ENCODE results near the gene CTNNBL1.
"Not testable (repeated sequence)": the region's sequence is repeated elsewhere in the genome, so short reads cannot be mapped to it uniquely, and the experiment has no call there.

Gene CTNNBL1

DNA sequence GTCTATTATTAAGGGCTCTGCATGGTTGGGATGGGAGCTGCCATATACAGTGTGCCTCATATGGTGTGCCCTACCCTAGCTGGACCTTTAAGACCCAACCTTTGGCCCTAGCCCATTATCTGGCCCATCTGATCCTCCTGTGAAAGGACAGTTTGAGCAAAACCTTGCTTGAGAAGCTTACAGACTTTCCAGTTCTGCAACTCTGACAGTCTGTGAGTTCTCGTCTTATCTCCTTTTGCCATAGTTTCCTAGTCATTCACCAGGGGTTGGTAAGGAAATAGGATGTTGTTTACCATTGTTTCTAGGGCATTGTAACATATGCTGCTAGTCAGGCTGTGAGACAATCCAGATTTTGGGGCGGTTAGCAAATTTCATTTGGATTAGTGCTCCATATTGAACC, 17.2 kb downstream of the CTNNBL1 start:
- DNase-seq (ENCODE audit: low read depth), result no peak

DNA sequence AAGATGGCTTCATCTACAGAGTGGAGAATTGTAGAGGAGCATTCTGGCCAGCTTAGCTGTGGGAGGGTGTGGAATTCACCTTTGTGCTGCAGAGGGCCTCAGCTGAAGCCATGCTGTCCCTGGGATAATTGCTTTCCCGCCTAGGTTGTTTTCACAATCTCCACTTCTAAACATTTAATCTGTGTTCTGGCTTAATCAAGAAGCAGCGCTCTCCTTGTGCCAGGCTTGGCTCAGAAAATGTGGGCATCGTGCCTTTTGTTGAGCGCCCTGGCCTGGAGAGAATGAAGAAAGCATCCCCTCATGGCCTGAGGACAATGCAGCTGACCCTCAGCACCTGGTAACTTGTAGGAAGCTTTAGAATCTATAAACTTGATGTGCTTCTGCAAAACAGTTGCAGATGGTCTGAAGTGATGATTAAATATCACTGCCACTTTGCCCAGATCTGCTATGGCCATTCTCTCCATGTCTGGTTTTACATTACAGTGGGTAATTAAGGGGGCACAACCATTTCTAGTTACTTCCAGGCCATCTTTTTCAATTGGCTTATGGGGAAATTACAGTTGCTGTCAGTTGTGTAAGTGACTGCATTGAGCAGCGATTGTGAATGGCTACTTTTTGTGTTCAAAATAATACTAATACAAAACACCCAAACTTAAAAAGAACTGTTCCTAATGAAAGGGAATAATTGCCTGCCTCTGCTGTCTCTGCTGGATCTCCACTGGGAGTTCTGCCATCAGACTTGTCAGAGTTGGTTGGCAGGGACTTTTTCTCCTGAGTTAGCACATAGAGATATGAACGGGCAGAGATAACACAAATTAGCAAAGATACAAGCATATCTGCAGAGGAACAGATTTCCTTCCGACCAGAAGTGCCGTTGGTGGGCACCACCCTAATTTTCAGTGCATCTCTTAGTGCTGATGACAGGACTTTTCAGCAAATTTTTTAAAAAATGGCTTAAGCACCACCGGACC, 18.4 kb downstream of the CTNNBL1 start:
- DNase-seq (ENCODE audit: low read depth), result no peak

DNA sequence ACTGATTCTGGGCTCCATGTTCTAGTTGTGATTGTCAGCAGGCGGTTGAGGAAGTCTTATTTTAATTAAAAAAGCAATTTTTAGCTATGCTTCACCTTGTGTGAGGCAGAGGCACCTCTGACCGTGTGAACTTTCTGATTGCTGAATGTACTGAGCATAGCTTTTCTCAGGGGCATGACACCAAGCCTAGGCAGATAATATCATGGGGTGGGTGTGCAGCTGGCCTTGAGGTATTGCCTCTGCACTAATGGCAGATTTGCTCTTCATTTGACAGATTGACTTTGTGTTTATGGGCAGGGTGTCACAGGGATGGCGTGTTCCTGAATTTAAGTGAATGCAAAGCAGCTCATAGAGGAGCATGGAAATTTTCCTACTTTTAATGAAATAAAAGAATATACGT, 19.6 kb downstream of the CTNNBL1 start:
- DNase-seq (ENCODE audit: low read depth), result no peak

DNA sequence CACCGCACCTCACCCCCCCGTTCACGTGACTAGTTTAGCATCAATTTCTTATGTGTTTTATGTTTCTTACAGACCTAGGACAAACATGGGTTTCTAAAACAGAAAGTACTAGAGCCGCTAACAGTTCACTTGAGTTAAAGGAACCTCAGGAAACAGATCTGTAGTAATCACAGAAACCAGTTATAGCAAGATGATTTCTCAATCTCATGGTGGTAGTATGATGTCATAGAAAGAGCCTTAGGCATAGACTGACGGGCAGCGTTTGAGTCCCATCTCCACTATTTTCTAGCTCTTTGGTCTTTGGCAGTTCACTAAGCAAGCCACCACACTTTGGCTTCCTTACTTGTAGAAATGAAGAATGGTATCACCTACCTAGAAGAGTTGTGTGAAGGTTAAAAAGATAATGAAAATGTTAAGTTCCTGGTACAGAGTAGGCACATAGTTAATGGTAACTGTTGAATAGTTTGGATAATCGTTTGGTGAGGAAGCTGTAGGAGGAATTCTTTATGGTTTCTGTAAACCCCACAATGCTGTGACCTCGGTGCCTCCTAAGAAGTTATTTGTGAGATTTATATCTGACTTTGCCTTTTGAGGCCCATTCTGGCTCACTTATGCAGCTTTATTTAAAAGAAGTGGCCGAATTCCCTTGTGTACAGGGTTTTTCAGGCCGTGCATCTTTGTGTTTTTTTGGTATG, 21.3 kb downstream of the CTNNBL1 start:
- no peak for DNase-seq (ENCODE audit: low read depth)

DNA sequence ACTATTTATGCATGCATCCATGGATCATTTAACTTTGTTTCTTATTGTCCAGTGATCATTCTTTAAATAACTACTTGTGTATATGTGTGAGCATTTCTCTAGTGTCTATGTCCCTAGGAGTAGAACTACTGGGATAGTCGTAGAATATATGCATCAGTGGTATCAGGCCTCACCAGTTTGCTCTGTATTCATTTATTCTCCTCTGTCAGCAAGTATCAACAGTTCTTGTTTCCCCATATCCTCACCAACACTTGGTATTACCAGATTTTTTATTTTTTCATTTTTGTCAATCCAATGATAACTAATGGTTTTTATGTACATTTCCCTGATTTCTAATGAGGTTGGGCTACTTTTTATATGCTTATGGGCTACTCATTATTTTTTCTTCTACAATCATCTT, 27.9 kb downstream of the CTNNBL1 start:
- no peak for DNase-seq (ENCODE audit: low read depth)

DNA sequence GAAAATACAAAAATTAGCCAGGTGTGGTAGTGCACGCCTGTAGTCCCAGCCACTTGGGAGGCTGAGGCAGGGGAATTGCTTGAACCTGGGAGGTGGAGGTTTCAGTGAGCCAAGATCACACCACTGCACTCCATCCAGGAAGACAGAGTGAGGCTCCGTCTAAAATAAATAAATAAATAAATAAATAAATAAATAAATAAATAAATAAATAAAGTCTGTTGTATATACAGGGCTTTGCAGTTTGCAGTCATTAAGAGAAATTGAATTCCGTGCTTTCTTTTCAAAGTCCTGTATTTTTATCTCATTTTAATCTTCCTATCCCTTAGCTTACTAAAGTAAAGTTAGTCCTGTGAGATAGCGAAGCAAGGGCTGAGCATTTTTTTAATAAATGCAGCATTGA, 28.5 kb downstream of the CTNNBL1 start:
- DNase-seq (ENCODE audit: low read depth), result not testable (repeated sequence)

DNA sequence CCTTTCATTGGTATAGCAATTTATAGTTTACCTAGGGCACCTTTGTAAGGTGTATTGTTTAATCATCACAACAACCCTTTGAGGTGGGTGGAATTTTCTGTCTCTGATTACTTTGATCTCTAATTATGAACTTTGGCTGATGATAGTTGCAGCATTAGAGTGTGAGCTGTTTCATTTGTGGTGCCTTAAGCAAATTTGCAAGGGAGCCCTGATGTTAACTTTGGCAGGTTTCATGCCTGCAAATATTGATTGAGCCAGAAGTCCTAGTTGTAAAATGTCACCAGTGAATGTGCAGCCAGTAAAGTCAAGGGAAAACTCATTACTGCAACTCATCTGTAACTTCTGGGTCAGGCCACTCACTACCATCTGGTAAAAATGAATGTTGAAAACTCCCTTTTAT, 29.8 kb downstream of the CTNNBL1 start:
- no peak for DNase-seq (ENCODE audit: low read depth)

DNA sequence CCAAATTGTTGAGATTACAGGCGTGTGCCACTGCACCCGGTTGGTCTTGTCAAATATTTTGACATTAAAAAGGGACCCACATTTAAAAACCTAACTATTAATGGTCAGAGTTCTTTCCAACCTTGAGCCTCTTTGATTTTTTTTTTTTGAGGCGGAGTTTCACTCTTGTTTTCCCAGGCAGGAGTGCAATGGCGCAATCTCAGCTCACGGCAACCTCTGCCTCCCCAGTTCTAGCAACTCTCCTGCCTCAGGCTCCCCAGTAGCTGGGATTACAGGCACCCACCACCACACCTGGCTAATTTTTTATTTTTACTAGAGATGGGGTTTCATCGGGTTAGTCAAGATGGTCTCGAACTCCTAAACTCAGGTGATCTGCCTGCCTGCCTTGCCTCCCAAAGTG, 31.3 kb downstream of the CTNNBL1 start:
- no peak for DNase-seq (ENCODE audit: low read depth)

DNA sequence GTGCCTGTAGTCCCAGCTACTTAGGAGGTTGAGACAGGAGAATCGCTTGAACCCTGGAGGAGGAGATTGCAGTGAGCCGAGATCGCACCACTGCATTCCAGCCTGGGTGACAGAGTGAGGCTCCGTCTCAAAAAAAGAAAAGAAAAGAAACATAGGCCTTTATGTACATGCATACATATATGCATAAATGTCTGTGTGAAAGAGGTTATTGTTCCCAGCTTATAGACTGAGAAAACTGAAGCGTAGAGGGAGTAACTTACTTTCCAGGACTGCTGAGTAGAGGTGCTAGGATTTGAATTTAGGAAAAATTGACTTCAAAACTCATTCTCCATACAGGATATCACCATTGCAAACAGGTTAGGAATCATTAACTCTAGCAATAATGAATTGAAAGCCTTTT, 32.0 kb downstream of the CTNNBL1 start:
- no peak for DNase-seq (ENCODE audit: low read depth)

DNA sequence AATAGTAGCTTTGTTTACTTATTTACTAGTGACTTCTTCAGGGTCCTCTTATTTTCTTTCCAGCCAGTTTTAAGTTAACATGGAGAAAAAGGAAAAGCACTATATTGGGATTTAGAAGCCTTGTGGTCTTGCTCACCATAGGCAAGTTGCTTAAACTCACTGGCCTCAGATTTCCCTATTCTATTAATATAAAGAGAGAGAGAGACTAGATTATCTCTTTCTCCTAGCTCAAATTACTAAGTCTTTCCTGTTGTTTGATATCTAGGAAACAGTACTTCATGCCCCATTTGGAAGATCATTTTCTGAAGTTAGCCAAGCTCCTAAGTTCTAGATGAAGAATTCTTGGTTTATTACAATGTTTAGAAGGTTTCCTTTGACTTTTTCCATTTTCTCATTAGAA, 32.5 kb downstream of the CTNNBL1 start:
- DNase-seq (ENCODE audit: low read depth), result no peak

DNA sequence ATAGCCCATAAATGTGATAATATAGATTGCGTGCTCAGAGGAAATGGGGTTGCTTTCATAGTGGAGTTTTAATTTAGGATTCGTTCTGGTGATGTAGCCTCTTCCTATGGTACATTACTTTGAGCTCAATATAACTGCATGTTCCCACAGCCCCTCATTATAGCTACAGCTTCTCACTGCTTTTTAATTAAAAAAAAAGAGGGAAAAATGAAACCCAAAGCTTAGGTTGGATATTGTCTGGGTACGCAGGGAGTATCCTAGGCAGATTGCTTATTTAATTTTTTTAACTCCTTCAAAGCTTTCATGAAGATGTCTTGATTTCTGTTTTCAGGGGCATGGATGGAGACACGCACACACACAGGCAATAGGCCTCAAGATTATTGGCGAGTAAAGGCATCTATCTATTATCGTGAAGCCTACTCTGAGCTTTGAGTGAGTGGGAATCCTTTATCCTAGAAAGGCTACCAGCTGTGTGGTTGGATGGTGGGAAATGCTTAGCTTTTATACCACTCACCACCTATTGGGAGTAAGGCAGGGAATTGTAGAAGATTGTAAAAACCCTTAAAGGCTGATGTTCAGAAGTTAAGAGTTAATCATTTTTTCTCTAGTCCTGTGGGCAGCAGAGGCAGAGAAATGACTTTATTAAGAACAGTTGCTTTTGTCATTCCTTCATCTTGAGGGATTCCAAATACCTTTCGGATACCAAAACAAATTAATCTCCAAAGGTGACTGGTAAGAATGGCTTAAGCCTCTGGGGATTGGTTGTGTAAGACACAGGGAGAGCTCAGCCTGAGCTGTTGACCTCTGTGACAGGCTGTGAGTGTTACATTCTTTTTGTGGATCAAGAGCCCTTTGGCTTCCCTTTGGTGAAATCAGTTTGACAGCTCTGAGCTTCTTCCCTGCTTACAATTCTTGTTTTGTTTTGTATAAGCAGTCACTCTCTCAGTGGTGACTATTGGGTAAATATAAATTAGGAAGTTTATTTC, 33.4 kb downstream of the CTNNBL1 start:
- no peak for DNase-seq (ENCODE audit: low read depth)

DNA sequence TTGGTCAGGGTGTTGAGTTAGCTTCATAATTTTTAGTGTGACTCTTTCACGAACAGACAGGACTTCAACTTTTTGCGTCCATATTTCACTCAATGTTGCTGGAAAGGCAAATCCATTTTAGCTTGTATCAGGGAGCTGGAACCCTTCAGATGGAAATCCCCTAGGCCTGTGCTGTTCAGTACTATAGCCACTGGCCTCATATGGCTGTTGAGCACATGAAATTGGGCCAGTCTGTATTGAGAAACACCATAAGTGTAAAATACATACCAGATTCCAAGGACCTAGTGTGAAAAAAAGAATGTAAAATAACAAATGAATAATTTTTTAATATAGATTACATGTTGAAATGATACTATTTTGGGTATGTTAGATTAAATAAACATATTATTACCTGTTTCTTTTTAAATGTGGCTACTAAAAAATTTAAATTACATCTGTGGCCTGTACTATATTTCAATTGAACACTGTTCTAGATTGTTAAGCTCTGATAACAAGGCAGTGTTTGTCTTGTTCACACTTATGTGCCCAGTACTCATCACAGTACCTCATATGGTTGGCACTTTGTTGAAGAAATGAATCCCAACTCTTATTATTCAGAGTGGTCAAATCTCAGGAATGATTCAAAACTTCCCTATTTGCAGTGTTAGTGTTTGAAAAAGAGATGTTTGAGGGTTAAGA, 34.3 kb downstream of the CTNNBL1 start:
- no peak for DNase-seq (ENCODE audit: low read depth)

DNA sequence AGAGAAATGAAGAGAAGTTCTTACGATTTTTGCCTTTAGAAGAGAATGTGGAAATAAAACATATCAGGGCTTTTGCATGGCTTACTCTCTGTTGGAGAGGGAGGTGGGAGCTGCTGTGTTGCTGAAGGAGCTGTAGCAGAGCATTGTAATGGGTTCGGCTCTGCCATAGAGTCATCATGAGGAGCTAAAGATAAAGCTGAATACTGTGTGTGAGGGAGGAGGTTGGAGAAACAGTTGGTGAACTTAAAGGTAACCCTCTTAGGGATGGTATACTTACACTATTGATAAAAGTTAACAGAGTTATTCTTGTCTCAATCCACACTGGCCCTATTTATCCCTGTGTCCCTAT, 34.8 kb downstream of the CTNNBL1 start:
- DNase-seq (ENCODE audit: low read depth), result no peak

DNA sequence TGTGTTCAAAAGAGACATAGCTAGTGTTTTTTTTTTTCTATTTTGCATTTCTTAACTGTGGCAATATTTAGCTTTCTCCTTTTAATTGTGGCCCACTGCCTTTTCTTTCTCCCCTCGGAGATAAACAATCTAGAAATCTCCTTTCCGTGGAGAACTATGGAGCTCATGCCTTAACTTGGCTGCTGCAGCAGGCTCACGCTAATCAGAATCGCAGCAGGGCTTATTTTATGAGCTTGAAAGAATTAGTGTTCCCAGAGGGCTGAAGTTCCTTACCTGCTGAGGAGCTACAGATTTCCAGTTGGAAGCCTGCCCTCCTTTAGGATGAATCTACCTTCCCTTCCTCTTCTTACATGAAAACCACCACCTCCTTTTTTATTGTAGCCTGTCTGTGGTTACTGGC, 35.6 kb downstream of the CTNNBL1 start:
- DNase-seq (ENCODE audit: low read depth), result no peak

DNA sequence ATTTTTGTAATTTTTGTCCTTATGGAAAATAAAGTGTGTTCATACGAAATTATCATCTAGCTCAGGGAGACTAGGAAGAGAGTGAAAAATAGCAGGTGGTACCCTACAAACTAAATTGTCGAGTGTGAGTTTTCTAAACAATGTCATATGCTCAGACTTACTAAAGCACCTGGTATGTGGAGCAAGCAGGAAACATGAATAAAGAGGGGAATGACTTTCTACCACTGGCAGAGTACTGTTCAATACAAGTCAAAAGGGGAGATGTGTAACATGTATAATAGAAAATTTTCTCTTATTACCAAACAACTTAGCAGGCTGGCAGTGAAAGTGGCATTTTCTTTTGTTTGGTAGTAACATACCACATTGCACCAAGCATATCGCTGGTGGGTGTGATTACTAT, 36.1 kb downstream of the CTNNBL1 start:
- DNase-seq (ENCODE audit: low read depth), result no peak

DNA sequence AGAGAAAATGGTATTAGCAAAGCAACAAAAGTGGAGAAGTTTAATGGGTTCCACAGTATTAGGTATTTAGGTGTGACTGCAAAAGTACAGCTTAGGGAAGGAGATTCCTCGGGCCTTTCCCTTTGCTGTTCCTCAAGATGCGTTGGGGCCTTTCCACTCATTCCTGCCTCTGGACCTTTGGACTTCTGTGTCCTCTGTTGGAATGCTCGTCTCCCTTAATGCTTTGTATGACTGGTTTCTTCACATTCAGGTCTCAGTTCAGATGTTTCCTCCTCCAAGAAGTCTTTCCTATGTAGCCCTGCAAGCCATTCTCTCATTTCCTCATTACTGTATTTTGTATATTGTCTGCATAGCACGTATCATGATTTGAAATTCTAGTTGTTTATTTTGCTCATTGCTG, 39.6 kb downstream of the CTNNBL1 start:
- DNase-seq (ENCODE audit: low read depth), result no peak

DNA sequence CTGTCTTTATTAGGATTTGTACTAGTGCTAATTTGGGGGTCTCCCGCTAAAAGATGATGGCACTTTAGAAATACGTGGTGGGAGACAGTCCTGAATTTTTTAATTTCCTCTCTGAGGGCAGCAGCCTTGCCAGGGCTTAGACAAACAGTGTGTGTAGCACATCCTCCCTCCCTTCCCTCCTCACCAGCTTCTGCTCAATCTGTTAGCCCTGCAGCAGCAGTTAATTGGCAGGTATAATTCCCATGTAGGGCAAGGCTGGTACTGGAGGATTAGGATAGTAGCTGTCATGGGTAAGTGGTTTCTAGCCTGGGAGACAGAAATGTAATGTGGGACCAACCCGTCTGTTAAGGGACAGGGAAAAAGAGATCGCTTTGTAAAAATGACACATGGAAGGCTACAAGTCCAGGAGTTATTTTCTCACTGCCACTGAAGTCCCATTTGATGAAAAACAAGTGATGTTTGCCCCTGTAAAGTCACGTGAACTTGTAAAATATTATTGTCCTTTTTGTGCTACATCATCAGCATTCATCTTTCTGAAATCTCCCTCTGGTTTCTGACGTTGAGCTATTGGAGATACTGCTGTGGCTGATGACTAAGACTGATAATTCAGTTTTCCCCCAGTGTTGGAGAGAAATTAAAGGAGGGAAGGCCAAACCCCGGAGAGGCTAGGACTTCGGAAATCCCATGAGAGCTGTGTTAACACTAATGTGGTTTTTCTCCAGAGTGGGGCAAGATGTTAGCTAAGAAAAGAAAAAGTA, 40.6 kb downstream of the CTNNBL1 start:
- DNase-seq (ENCODE audit: low read depth), result no peak

DNA sequence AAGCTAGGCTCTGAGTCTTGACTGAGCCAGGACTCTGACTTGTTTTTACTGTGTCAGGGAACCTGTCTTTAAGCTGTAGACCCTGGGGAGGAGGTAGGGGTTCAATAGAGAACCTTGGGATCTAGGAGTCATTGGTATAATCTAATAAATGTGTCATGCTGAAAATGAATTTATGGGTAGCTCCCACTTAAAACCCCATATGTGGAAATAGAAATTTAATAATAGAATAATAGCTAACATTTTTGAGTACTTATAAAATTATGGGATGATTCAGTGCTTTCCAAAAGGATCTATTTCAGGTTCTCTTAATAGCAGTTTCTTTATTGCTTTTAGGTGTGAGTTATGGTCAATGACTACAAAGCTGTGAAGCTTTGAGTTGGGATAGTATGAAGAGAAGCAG, 41.7 kb downstream of the CTNNBL1 start:
- no peak for DNase-seq (ENCODE audit: low read depth)

DNA sequence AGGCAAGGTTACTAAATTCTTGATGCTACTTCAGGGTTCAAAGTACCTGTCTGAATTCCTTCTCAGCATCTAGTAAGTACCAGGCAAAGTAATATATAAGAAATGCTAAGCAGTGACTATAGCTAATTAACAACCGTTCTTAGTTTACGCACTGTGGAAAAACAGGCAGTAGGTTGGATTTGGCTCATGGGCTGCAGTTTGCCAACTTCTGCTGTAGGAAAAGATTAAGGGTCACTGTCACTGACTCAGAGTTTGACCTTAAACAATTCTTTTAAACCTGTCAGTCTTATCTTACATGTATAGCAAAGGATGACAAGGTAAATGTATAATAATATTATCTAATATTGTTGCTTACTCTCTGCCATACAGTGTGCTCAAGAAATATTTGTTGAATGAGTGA, 42.3 kb downstream of the CTNNBL1 start:
- no peak for DNase-seq (ENCODE audit: low read depth)

DNA sequence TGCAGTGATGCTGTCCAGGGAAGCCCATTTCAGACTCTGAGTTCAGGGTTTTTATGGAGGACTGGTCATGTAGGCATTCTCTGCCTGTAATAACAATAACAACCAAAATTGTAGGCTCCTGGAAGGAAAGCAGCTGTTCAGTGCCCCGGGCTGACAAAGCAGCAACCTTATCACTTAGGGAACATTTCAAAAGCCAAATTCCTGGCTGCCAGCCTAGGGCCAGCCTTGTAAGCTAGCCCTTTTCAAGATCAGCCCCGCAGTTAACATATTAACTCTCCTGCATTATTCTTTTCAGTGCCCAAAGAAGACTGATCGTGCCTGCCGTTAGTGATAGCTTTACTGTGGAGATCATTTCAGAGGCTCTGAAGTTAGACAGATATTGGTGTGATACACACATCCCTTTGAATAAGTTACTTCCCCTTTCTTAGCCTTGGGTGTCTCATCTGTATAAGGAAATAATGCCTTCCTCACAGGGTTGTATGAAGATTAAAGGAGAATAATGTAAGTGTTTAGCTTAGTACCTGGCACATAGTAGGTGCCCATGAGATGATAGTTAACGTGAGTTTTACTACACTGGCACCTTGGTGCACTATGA, 44.1 kb downstream of the CTNNBL1 start:
- no peak for DNase-seq (ENCODE audit: low read depth)

DNA sequence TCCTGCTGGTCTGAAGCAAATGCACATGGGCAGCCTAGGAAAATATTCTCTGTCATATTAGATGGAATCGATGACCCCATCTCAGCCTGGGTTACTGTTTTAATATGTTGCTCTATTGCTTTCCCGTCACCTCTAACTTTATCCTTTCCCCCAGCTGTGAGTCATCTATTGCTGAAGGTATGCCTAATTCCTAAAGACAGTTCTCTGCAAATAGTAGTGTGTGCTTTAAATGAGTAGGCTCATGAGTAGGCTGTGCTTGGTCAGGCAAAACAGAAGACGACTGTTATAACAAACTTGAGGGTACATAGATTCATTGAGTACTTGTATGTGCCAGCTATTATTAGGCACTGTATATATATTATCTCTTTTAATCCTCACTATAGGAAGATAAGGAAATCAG, 47.2 kb downstream of the CTNNBL1 start:
- DNase-seq (ENCODE audit: low read depth), result no peak

Data from T-helper 22 cell (primary cell).